Measurements from ENCODE around the gene CDH19. TPM values are rescaled to one million over a fixed set of nuclear protein-coding genes. Genes with fewer than 3 reads are reported as not detected.

Gene CDH19
- total RNA-seq, 1 donor = not detected

GRCh38 chr18:66560094-66560493 lies 43.8 kb downstream of the CDH19 start:
- no peak for DNase-seq (ENCODE audit: insufficient read length, low spot score, missing footprints)
- H3K27me3 ChIP-seq (ENCODE audit: insufficient read depth, low read length) = no peaks in the 10 kb centered on the region
- H3K27ac ChIP-seq (ENCODE audit: low read depth, low read length) = no peak overlapping the region
- H2AFZ ChIP-seq (ENCODE audit: low read length) = no peak overlapping the region
- no peaks in the 10 kb centered on the region for H3K4me1 ChIP-seq (ENCODE audit: insufficient read depth, low read length)
- no peak for TF ChIP-seq CTCF (IDR thresholded peaks at IDR 0.05; ENCODE audit: extremely low read depth, low read depth, low read length)
- H4K20me1 ChIP-seq (ENCODE audit: insufficient read depth, low read length) = no peaks in the 10 kb centered on the region
- no peaks in the 10 kb centered on the region for H3K36me3 ChIP-seq (ENCODE audit: insufficient read depth, low read length)
- H3K79me2 ChIP-seq (ENCODE audit: insufficient read depth, low read length) = no peaks in the 10 kb centered on the region
- H3K9me3 ChIP-seq (ENCODE audit: low read depth, low read length) = no peaks in the 10 kb centered on the region
- H3K4me2 ChIP-seq (ENCODE audit: insufficient read depth, low read length) = no peak overlapping the region
- no peak overlapping the region for H3K4me3 ChIP-seq (ENCODE audit: insufficient read depth, low read length)

- Histone ChIP-seq H3K4me3 (ENCODE audit: insufficient read depth, low read length) (no peak overlapping the region), H3K36me3 (ENCODE audit: insufficient read depth, low read length) (no peaks in the 10 kb centered on the region)
- TF ChIP-seq CTCF (IDR thresholded peaks at IDR 0.05; ENCODE audit: extremely low read depth, low read depth, low read length) = no peak
Measured at GRCh38 chr18:66558773-66559172, 45.1 kb downstream of the CDH19 start.

GRCh38 chr18:66557091-66557490 lies 46.8 kb downstream of the CDH19 start:
- H2AFZ ChIP-seq (ENCODE audit: low read length) = no peak overlapping the region
- H3K4me3 ChIP-seq (ENCODE audit: insufficient read depth, low read length) = no peak overlapping the region
- no peaks in the 10 kb centered on the region for H4K20me1 ChIP-seq (ENCODE audit: insufficient read depth, low read length)
- no peaks in the 10 kb centered on the region for H3K9me3 ChIP-seq (ENCODE audit: low read depth, low read length)
- no peaks in the 10 kb centered on the region for H3K4me1 ChIP-seq (ENCODE audit: insufficient read depth, low read length)
- no peak for DNase-seq (ENCODE audit: insufficient read length, low spot score, missing footprints)
- H3K4me2 ChIP-seq (ENCODE audit: insufficient read depth, low read length) = no peak overlapping the region
- H3K27ac ChIP-seq (ENCODE audit: low read depth, low read length) = no peak overlapping the region
- H3K36me3 ChIP-seq (ENCODE audit: insufficient read depth, low read length) = no peaks in the 10 kb centered on the region
- H3K27me3 ChIP-seq (ENCODE audit: insufficient read depth, low read length) = no peaks in the 10 kb centered on the region
- H3K79me2 ChIP-seq (ENCODE audit: insufficient read depth, low read length) = no peaks in the 10 kb centered on the region
- TF ChIP-seq CTCF (IDR thresholded peaks at IDR 0.05; ENCODE audit: extremely low read depth, low read depth, low read length) = no peak

More at GRCh38 chr18:66558773-66559172, 45.1 kb downstream of the CDH19 start:
- Histone ChIP-seq H3K27me3 (ENCODE audit: insufficient read depth, low read length) (no peaks in the 10 kb centered on the region), H3K79me2 (ENCODE audit: insufficient read depth, low read length) (no peaks in the 10 kb centered on the region), H3K27ac (ENCODE audit: low read depth, low read length) (no peak overlapping the region), H2AFZ (ENCODE audit: low read length) (no peak overlapping the region), H3K4me1 (ENCODE audit: insufficient read depth, low read length) (no peaks in the 10 kb centered on the region), H4K20me1 (ENCODE audit: insufficient read depth, low read length) (no peaks in the 10 kb centered on the region), H3K4me2 (ENCODE audit: insufficient read depth, low read length) (no peak overlapping the region), H3K9me3 (ENCODE audit: low read depth, low read length) (no peaks in the 10 kb centered on the region)
- no peak for DNase-seq (ENCODE audit: insufficient read length, low spot score, missing footprints)

GRCh38 chr18:66555585-66555984 lies 48.3 kb downstream of the CDH19 start:
- Histone ChIP-seq H4K20me1 (ENCODE audit: insufficient read depth, low read length) (no peaks in the 10 kb centered on the region), H3K9me3 (ENCODE audit: low read depth, low read length) (no peaks in the 10 kb centered on the region), H3K4me2 (ENCODE audit: insufficient read depth, low read length) (no peak overlapping the region), H2AFZ (ENCODE audit: low read length) (no peak overlapping the region), H3K36me3 (ENCODE audit: insufficient read depth, low read length) (no peaks in the 10 kb centered on the region), H3K79me2 (ENCODE audit: insufficient read depth, low read length) (no peaks in the 10 kb centered on the region), H3K27ac (ENCODE audit: low read depth, low read length) (no peak overlapping the region), H3K27me3 (ENCODE audit: insufficient read depth, low read length) (no peaks in the 10 kb centered on the region), H3K4me1 (ENCODE audit: insufficient read depth, low read length) (no peaks in the 10 kb centered on the region), H3K4me3 (ENCODE audit: insufficient read depth, low read length) (no peak overlapping the region)
- no peak for DNase-seq (ENCODE audit: insufficient read length, low spot score, missing footprints)
- no peak for TF ChIP-seq CTCF (IDR thresholded peaks at IDR 0.05; ENCODE audit: extremely low read depth, low read depth, low read length)
